ENCODE measurements around the gene GABRB3.

Gene GABRB3

GRCh38 chr15:26630857-26631256 lies 142.0 kb downstream of the GABRB3 start:
- H3K9me3 ChIP-seq (ENCODE audit: control insufficient read depth in 2 of 2, low read length in 2 of 2) = no peaks in the 10 kb centered on the region
- no peaks in the 10 kb centered on the region for H3K36me3 ChIP-seq (ENCODE audit: control insufficient read depth in 2 of 2, insufficient read depth in 2 of 2, low read length in 2 of 2)

GRCh38 chr15:26628879-26629529 lies 143.9 kb downstream of the GABRB3 start:
- Histone ChIP-seq H3K9ac (ENCODE audit: low read length in 2 of 2) (peak overlapping the region in 1 of 2 donors; percentile 55), H3K4me3 (ENCODE audit: low read length in 2 of 2) (peak overlapping the region; percentile 9 to 67), H3K36me3 (ENCODE audit: control insufficient read depth in 2 of 2, insufficient read depth in 2 of 2, low read length in 2 of 2) (no peaks in the 10 kb centered on the region), H3K27ac (ENCODE audit: low read length) (no peak overlapping the region), H3K27me3 (ENCODE audit: control insufficient read depth in 1 of 2, insufficient read depth in 2 of 2, low read length in 2 of 2) (peaks cover 0 to 2% of the 10 kb centered on the region in 2 donors), H3K4me1 (ENCODE audit: control insufficient read depth, insufficient read depth, low read length) (peaks cover 2% of the 10 kb centered on the region), H3K9me3 (ENCODE audit: control insufficient read depth in 2 of 2, low read length in 2 of 2) (no peaks in the 10 kb centered on the region)

More at GRCh38 chr15:26630857-26631256, 142.0 kb downstream of the GABRB3 start:
- Histone ChIP-seq H3K27ac (ENCODE audit: low read length) (no peak overlapping the region), H3K27me3 (ENCODE audit: control insufficient read depth in 1 of 2, insufficient read depth in 2 of 2, low read length in 2 of 2) (peaks cover 3 to 4% of the 10 kb centered on the region in 2 donors), H3K4me1 (ENCODE audit: control insufficient read depth, insufficient read depth, low read length) (peaks cover 2% of the 10 kb centered on the region), H3K4me3 (ENCODE audit: low read length in 2 of 2) (no peak overlapping the region), H3K9ac (ENCODE audit: low read length in 2 of 2) (no peak overlapping the region)

DNA sequence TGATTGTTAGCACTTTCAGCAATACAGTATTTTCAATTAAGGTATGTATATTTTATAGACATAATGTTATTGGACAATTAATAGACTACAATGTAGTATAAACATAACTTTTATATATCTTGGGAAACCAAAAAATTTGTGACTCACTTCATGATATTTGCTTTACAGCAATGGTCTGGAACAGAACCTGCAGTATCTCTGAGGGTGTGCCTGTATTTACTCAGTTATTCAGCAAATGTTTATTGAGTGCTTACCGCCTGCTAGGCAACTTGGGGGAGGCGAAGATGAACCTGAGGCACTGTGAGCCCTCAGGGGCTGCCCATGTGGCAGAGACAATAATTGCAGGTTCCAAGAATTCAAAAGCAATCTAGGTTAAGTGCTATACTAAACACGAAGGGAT lies 144.8 kb downstream of the GABRB3 start:
- Histone ChIP-seq H3K36me3 (ENCODE audit: control insufficient read depth in 2 of 2, insufficient read depth in 2 of 2, low read length in 2 of 2) (no peaks in the 10 kb centered on the region), H3K4me1 (ENCODE audit: control insufficient read depth, insufficient read depth, low read length) (peaks cover 2% of the 10 kb centered on the region), H3K9me3 (ENCODE audit: control insufficient read depth in 2 of 2, low read length in 2 of 2) (no peaks in the 10 kb centered on the region), H3K4me3 (ENCODE audit: low read length in 2 of 2) (peak overlapping the region in 1 of 2 donors; percentile 67), H3K27ac (ENCODE audit: low read length) (no peak overlapping the region), H3K27me3 (ENCODE audit: control insufficient read depth in 1 of 2, insufficient read depth in 2 of 2, low read length in 2 of 2) (no peaks in the 10 kb centered on the region), H3K9ac (ENCODE audit: low read length in 2 of 2) (no peak overlapping the region)

GRCh38 chr15:26624128-26624527 lies 148.7 kb downstream of the GABRB3 start:
- H3K9ac ChIP-seq (ENCODE audit: low read length in 2 of 2) = no peak overlapping the region
- H3K27me3 ChIP-seq (ENCODE audit: control insufficient read depth in 1 of 2, insufficient read depth in 2 of 2, low read length in 2 of 2) = no peaks in the 10 kb centered on the region
- H3K36me3 ChIP-seq (ENCODE audit: control insufficient read depth in 2 of 2, insufficient read depth in 2 of 2, low read length in 2 of 2) = no peaks in the 10 kb centered on the region
- no peak overlapping the region for H3K4me3 ChIP-seq (ENCODE audit: low read length in 2 of 2)
- H3K27ac ChIP-seq (ENCODE audit: low read length) = no peak overlapping the region
- peaks cover 0 to 3% of the 10 kb centered on the region in 2 donors for H3K9me3 ChIP-seq (ENCODE audit: control insufficient read depth in 2 of 2, low read length in 2 of 2)
- H3K4me1 ChIP-seq (ENCODE audit: control insufficient read depth, insufficient read depth, low read length) = no peaks in the 10 kb centered on the region

DNA sequence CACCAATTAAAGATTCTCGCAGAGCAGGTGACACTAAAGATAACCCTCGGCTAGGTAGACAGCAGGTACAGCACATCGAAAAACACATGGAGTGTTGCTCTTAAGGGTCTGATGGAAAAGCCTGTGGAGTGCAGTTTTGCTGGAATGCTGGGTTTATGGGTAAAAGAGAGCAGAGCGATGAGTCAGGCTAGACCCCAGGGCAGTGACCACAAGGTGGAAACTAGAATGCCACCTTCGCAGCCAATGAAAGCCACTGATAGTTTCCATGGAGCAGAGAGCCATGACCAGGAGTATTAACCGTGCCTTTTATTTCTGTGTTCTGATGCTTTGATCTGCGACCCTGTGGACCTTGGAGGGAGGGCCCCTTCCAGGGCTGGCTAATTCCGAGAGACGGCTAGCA lies 149.8 kb downstream of the GABRB3 start:
- no peaks in the 10 kb centered on the region for H3K27me3 ChIP-seq (ENCODE audit: control insufficient read depth in 1 of 2, insufficient read depth in 2 of 2, low read length in 2 of 2)
- H3K36me3 ChIP-seq (ENCODE audit: control insufficient read depth in 2 of 2, insufficient read depth in 2 of 2, low read length in 2 of 2) = no peaks in the 10 kb centered on the region
- H3K4me3 ChIP-seq (ENCODE audit: low read length in 2 of 2) = no peak overlapping the region
- no peaks in the 10 kb centered on the region for H3K4me1 ChIP-seq (ENCODE audit: control insufficient read depth, insufficient read depth, low read length)
- no peak overlapping the region for H3K9ac ChIP-seq (ENCODE audit: low read length in 2 of 2)
- H3K27ac ChIP-seq (ENCODE audit: low read length) = no peak overlapping the region
- peaks cover 0 to 3% of the 10 kb centered on the region in 2 donors for H3K9me3 ChIP-seq (ENCODE audit: control insufficient read depth in 2 of 2, low read length in 2 of 2)

- Histone ChIP-seq H3K36me3 (ENCODE audit: control insufficient read depth in 2 of 2, insufficient read depth in 2 of 2, low read length in 2 of 2) (no peaks in the 10 kb centered on the region), H3K27ac (ENCODE audit: low read length) (no peak overlapping the region), H3K9ac (ENCODE audit: low read length in 2 of 2) (no peak overlapping the region), H3K4me3 (ENCODE audit: low read length in 2 of 2) (no peak overlapping the region), H3K27me3 (ENCODE audit: control insufficient read depth in 1 of 2, insufficient read depth in 2 of 2, low read length in 2 of 2) (no peaks in the 10 kb centered on the region), H3K9me3 (ENCODE audit: control insufficient read depth in 2 of 2, low read length in 2 of 2) (peaks cover 0 to 3% of the 10 kb centered on the region in 2 donors), H3K4me1 (ENCODE audit: control insufficient read depth, insufficient read depth, low read length) (no peaks in the 10 kb centered on the region)
Observed at GRCh38 chr15:26621816-26622215, 151.1 kb downstream of the GABRB3 start.

DNA sequence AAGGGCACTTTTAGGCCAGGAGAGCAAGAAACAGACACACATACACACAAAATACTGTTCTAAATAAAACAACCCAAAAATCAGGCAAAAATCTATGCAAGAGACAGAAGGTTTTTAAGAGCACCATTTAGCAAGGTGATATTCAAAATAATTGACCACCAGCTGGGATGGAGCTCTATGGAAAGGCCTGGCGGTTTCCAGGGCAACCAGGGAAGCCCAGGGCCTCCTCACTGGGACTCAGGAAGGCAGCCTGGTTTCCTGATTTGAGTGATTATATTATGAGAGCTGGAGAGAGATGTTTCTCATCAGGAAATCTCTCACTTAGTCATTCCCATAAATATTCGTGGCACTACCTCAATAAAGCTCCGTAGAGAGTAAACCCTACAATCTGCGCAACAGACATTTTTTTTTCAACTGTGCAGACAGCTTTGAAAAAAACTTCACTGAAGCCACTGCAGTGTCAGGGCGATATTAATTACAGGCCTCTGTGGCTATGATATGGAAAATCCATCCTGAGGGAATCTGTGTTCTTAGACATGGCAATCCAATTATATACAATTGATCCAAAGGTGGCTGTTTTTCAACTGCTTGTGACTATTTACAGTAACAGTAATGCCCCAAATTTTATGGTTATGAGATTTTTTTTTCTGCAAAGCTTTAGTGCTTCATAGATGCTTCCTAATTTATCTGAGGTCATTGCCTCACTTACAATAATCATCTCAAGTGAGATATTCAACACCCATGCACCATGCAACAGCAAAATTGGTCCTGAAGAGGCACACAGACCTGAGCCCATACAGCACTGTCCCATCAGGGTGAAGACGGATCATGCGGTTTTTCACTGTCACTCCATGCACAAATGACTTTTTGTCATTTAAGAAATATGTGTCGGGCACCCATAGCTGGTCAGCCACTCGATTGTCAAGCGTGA lies 152.1 kb downstream of the GABRB3 start:
- Histone ChIP-seq H3K9me3 (ENCODE audit: control insufficient read depth in 2 of 2, low read length in 2 of 2) (peaks cover 0 to 3% of the 10 kb centered on the region in 2 donors), H3K4me3 (ENCODE audit: low read length in 2 of 2) (no peak overlapping the region), H3K36me3 (ENCODE audit: control insufficient read depth in 2 of 2, insufficient read depth in 2 of 2, low read length in 2 of 2) (no peaks in the 10 kb centered on the region)

DNA sequence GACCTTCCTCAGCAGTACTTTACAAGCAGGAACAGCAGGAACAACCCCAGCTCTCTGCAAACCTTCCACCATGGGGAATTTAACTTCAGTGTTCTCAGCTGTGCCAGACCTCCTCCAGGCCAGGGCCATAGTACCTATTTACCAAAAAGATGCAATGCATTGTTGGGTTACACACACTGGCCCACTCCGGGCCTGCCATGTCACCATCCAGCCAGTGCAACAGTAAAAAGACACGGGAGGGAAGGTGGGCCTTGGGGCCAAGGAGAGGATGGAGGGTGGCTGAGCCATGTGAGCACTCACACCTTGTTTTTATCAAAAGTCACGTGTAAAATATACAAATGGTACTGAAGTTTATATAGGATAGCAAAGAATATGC lies 157.0 kb downstream of the GABRB3 start:
- Histone ChIP-seq H3K4me1 (ENCODE audit: control insufficient read depth, insufficient read depth, low read length) (no peaks in the 10 kb centered on the region), H3K4me3 (ENCODE audit: low read length in 2 of 2) (no peak overlapping the region), H3K27me3 (ENCODE audit: control insufficient read depth in 1 of 2, insufficient read depth in 2 of 2, low read length in 2 of 2) (no peaks in the 10 kb centered on the region), H3K27ac (ENCODE audit: low read length) (no peak overlapping the region), H3K9me3 (ENCODE audit: control insufficient read depth in 2 of 2, low read length in 2 of 2) (no peaks in the 10 kb centered on the region), H3K36me3 (ENCODE audit: control insufficient read depth in 2 of 2, insufficient read depth in 2 of 2, low read length in 2 of 2) (no peaks in the 10 kb centered on the region), H3K9ac (ENCODE audit: low read length in 2 of 2) (no peak overlapping the region)

More for the DNA sequence above, 152.1 kb downstream of the GABRB3 start:
- no peaks in the 10 kb centered on the region for H3K4me1 ChIP-seq (ENCODE audit: control insufficient read depth, insufficient read depth, low read length)
- H3K9ac ChIP-seq (ENCODE audit: low read length in 2 of 2) = no peak overlapping the region
- no peaks in the 10 kb centered on the region for H3K27me3 ChIP-seq (ENCODE audit: control insufficient read depth in 1 of 2, insufficient read depth in 2 of 2, low read length in 2 of 2)
- no peak overlapping the region for H3K27ac ChIP-seq (ENCODE audit: low read length)

DNA sequence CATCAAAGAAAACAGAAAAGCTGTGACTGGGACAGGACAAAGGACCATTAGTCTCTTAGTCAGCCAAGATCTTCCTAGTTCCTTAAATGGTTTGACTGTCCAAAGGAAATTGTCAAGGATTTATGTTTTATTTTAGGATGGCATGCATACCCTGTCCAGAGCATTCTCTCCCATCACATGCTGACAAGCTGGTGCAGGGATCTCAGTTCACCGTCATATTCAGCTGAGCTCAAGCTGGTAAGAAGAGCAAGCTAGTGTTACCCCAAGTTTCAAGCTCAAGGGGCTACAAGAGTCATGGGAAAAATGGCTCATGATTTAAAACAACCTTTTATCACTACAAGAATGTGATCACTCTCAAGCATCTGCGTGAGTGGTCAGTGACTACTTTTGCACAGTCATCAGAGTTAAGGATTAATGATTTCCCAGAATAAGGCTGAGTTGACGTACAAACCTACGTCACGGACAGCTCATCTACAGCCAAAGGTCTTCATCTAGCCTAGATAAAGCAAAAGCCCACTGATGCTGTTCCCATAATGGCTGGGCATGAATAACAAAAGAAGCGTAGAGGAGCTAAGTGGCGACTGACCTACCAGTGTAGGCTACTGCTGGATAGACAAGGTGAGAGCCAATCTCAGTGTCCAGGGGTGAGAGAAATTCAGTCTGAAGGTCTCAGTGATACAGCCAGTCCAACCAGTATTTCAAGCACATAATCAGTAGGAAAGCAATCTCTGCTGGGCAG lies 157.5 kb downstream of the GABRB3 start:
- no peaks in the 10 kb centered on the region for H3K4me1 ChIP-seq (ENCODE audit: control insufficient read depth, insufficient read depth, low read length)
- no peaks in the 10 kb centered on the region for H3K9me3 ChIP-seq (ENCODE audit: control insufficient read depth in 2 of 2, low read length in 2 of 2)
- H3K27ac ChIP-seq (ENCODE audit: low read length) = no peak overlapping the region
- H3K9ac ChIP-seq (ENCODE audit: low read length in 2 of 2) = no peak overlapping the region
- no peaks in the 10 kb centered on the region for H3K27me3 ChIP-seq (ENCODE audit: control insufficient read depth in 1 of 2, insufficient read depth in 2 of 2, low read length in 2 of 2)
- H3K36me3 ChIP-seq (ENCODE audit: control insufficient read depth in 2 of 2, insufficient read depth in 2 of 2, low read length in 2 of 2) = no peaks in the 10 kb centered on the region
- no peak overlapping the region for H3K4me3 ChIP-seq (ENCODE audit: low read length in 2 of 2)

DNA sequence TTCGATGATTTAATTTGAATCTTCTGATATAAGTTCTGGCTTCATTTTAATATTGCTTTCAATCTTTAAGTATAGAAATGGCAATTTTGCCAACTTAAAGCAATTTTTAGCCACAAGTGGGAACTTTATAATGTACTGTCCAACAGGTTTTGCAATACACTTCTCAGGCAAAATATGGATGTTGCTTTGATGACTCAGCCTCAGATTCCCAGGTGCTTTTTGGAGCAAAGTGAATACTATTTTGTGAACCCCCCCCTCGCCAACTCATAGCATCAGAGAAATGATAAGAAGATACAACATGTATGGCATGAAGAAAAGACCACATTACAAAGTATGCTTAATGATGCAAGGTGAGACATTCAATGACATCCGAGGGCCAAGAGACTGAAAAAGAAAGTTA lies 158.1 kb downstream of the GABRB3 start:
- Histone ChIP-seq H3K9me3 (ENCODE audit: control insufficient read depth in 2 of 2, low read length in 2 of 2) (no peaks in the 10 kb centered on the region), H3K4me3 (ENCODE audit: low read length in 2 of 2) (no peak overlapping the region), H3K27ac (ENCODE audit: low read length) (no peak overlapping the region), H3K9ac (ENCODE audit: low read length in 2 of 2) (no peak overlapping the region), H3K4me1 (ENCODE audit: control insufficient read depth, insufficient read depth, low read length) (no peaks in the 10 kb centered on the region), H3K36me3 (ENCODE audit: control insufficient read depth in 2 of 2, insufficient read depth in 2 of 2, low read length in 2 of 2) (no peaks in the 10 kb centered on the region), H3K27me3 (ENCODE audit: control insufficient read depth in 1 of 2, insufficient read depth in 2 of 2, low read length in 2 of 2) (no peaks in the 10 kb centered on the region)

Data from stomach smooth muscle (tissue), 2 donors.